CD8-positive, alpha-beta memory T cell (primary cell): ENCODE results near the gene AURKA. TPM values are rescaled to one million over a fixed set of nuclear protein-coding genes. Genes with fewer than 3 reads are reported as not detected.

Experiments used
- CTCF ChIA-PET: fragments of 350-600 bp; sonication (Branson Sonifier 250); formaldehyde crosslinking; loops from one replicate; lab custom pipeline; 2021; ENCODE audit warnings: antibody characterized with exemption; lab: Charles Lee
- POLR2A ChIA-PET: fragments of 350-600 bp; sonication (Branson Sonifier 250); formaldehyde crosslinking; loops from one replicate; lab custom pipeline; 2021; ENCODE audit warnings: antibody characterized with exemption; lab: Charles Lee
- DNase-seq, 5 donors: peaks; one replicate each; pipeline versions ENCODE4 v3.0.0 to v3.0.0-alpha.2; 2020 to 2022; ENCODE audit warnings: mixed read lengths in 1 of 5
- H3K27ac ChIP-seq: one replicate; pipeline ENCODE4 v1.7.0; 2013; ENCODE audit warnings: low read depth, mild to moderate bottlenecking, low read length, moderate library complexity
- H3K27me3 ChIP-seq: 2 replicates; pipeline ENCODE4 v1.7.0; 2013; ENCODE audit warnings: low read length, mild to moderate bottlenecking; ENCODE audit not compliant: insufficient read depth, poor library complexity, severe bottlenecking
- H3K36me3 ChIP-seq: 2 replicates; pipeline ENCODE4 v1.7.0; 2013; ENCODE audit warnings: mild to moderate bottlenecking, low read length, moderate library complexity; ENCODE audit not compliant: insufficient read depth
- H3K4me1 ChIP-seq: 2 replicates; pipeline ENCODE4 v1.7.0; 2013; ENCODE audit warnings: mild to moderate bottlenecking, low read length, moderate library complexity; ENCODE audit not compliant: insufficient read depth
- H3K4me3 ChIP-seq: 2 replicates; pipeline ENCODE4 v1.7.0; 2013; ENCODE audit warnings: mild to moderate bottlenecking, low read length
- H3K9me3 ChIP-seq: 2 replicates; pipeline ENCODE4 v1.7.0; 2013; ENCODE audit warnings: mild to moderate bottlenecking, low read length
- H3K27ac Mint-ChIP-seq, 8 donors: one replicate each; pipeline ENCODE4 v1.8.0; 2020 to 2021; ENCODE audit warnings: mixed read lengths in 8 of 8, mild to moderate bottlenecking in 6 of 8, inconsistent platforms in 3 of 8, moderate library complexity in 3 of 8
- H3K27me3 Mint-ChIP-seq, 2 donors: one replicate each; pipeline ENCODE4 v1.8.0; 2020 to 2021; ENCODE audit warnings: mixed read lengths in 2 of 2, mild to moderate bottlenecking in 1 of 2, moderate library complexity in 1 of 2
- H3K36me3 Mint-ChIP-seq, 3 donors: one replicate each; pipeline ENCODE4 v1.8.0; 2020 to 2021; ENCODE audit warnings: mixed read lengths in 3 of 3, inconsistent platforms in 1 of 3, mild to moderate bottlenecking in 1 of 3
- H3K4me1 Mint-ChIP-seq, 3 donors: one replicate each; pipeline ENCODE4 v1.8.0; 2020 to 2021; ENCODE audit warnings: mixed read lengths in 3 of 3, inconsistent platforms in 1 of 3, mild to moderate bottlenecking in 1 of 3
- H3K4me3 Mint-ChIP-seq, 7 donors: one replicate each; pipeline ENCODE4 v1.8.0; 2020 to 2021; ENCODE audit warnings: mixed read lengths in 7 of 7, mild to moderate bottlenecking in 6 of 7, moderate library complexity in 4 of 7, inconsistent platforms in 2 of 7
- H3K9me3 Mint-ChIP-seq, 5 donors: one replicate each; pipeline ENCODE4 v1.8.0; 2020 to 2022; ENCODE audit warnings: mixed read lengths in 5 of 5, mild to moderate bottlenecking in 3 of 5, moderate library complexity in 2 of 5, inconsistent platforms in 1 of 5
- polyA plus RNA-seq: library from polyadenylated mRNA; unstranded; fragments of 300-500 nt; fragmentation: Illumina TruSeq; gene quantifications from one replicate; pipeline ENCODE4 v1.2.3, GENCODE V29; 2021
- total RNA-seq, 2 experiments: library from RNA; stranded (reverse); gene quantifications; one replicate each; pipeline ENCODE4 v1.2.3, GENCODE V29; 2021

The AURKA gene
- total and polyA plus RNA-seq, 3 experiments from 2014 or later, result 1.7 to 50.8 (median 49.2) TPM

DNA sequence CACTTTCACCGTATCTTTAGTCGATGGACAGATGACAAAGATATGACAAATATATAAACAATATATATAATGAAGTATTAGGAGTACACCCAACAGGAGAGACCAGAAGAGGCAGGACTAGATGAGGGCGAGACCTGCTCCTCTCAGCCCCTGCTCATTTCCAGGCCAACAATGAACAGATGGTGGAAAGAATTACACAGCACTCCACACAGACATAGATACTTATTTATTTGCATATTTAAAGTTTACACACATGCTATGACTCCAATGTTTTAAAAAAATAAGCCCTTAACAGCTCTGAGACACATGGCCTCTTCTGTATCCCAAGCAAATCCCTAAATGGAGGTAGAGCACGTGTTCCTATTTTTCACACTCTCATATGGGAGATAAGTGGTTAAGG lies 22.8 kb downstream of the AURKA start:
- Mint-ChIP-seq H3K36me3 (peaks cover 0 to 56% (median 13%) of the 10 kb centered on the region in 3 donors), H3K4me1 (peaks cover 3 to 18% (median 10%) of the 10 kb centered on the region in 3 donors), H3K9me3 (no peaks in the 10 kb centered on the region), H3K27ac (peak overlapping the region in 1 of 8 donors; percentile 23), H3K4me3 (no peak overlapping the region), H3K27me3 (no peaks in the 10 kb centered on the region)
- Histone ChIP-seq H3K27me3 (no peaks in the 10 kb centered on the region), H3K4me3 (no peak overlapping the region), H3K4me1 (no peaks in the 10 kb centered on the region), H3K9me3 (no peaks in the 10 kb centered on the region), H3K36me3 (no peaks in the 10 kb centered on the region), H3K27ac (no peak overlapping the region)
- POLR2A ChIA-PET, result no interaction called here
- CTCF ChIA-PET, result no interaction called here
- DNase-seq, result no peak

DNA sequence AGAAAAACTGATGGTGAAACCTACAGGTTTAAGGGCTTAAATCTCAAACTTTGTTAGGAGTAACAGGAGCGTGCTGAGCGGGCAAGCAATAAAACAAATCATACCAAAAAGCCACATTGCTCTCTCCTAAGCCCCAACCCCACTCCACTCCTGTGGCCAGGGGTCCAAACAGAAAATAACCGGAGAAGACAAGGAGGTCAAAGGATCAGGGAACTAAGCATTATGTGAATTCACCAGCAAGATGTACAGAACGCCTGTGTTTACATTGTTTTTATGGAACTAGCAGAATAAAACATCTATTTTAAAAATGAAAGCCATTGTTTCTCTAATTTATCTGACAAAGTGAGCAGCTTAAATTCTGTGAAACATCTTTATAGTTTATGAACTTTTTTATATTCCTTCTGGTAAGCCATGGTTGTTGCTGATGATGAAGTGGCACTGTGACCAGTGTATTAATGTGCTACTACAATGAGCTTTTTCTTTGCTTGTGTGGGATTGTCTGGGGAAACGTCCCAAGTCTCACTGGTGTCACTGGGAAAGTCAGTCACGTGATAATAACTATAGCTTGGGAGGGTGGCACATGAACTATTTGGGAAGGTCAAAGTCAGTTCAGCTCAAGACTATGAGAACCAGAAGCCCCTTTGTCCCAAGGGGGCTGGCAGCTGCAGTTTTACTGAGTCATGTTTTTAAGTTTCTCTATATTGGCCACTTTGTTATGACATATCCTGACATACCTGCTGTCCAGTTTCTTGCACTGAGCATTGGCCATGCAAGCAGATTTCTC lies 23.5 kb downstream of the AURKA start:
- Histone ChIP-seq H3K36me3 (no peaks in the 10 kb centered on the region), H3K9me3 (no peaks in the 10 kb centered on the region), H3K4me3 (no peak overlapping the region), H3K27ac (no peak overlapping the region), H3K27me3 (no peaks in the 10 kb centered on the region), H3K4me1 (no peaks in the 10 kb centered on the region)
- ChIA-PET POLR2A (no interaction called here), CTCF (no interaction called here)
- Mint-ChIP-seq H3K4me1 (peaks cover 3 to 11% (median 7%) of the 10 kb centered on the region in 3 donors), H3K4me3 (no peak overlapping the region), H3K9me3 (no peaks in the 10 kb centered on the region), H3K36me3 (peaks cover 0 to 59% (median 13%) of the 10 kb centered on the region in 3 donors), H3K27ac (peak overlapping the region in 2 of 8 donors; percentile 12 to 21), H3K27me3 (no peaks in the 10 kb centered on the region)
- no peak for DNase-seq

DNA sequence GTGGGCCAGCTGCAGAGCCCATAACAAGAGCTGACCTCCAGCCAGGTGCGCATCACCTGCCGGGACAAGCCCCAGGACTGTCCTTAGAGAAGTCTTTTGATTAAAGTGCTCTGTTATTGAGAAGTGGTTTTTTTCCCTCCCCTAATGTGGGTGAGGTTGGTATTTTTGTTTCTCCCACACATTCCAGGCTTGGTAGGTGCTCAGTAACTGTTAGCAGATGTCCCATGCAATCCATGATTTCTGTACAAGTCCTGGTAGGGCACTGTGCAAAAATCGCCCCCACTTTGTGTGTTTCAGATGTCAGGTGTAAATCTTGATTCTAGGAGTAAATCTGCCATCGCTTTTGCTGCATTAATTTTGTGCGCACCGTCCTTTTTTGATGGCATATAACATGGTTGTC lies 28.5 kb downstream of the AURKA start:
- H3K27ac ChIP-seq, result peak overlapping the region; percentile 51
- Mint-ChIP-seq H3K27ac (no peak overlapping the region), H3K4me3 (no peak overlapping the region), H3K4me1 (peaks cover 12 to 22% (median 18%) of the 10 kb centered on the region in 3 donors), H3K9me3 (no peaks in the 10 kb centered on the region), H3K36me3 (peaks cover 0 to 50% (median 16%) of the 10 kb centered on the region in 3 donors), H3K27me3 (no peaks in the 10 kb centered on the region)
- DNase-seq, result no peak
- H3K9me3 ChIP-seq, result no peaks in the 10 kb centered on the region
- ChIA-PET CTCF (no interaction called here), POLR2A (no interaction called here)
- no peaks in the 10 kb centered on the region for H3K27me3 ChIP-seq
- H3K4me1 ChIP-seq, result peaks cover 14% of the 10 kb centered on the region
- no peak overlapping the region for H3K4me3 ChIP-seq
- no peaks in the 10 kb centered on the region for H3K36me3 ChIP-seq

DNA sequence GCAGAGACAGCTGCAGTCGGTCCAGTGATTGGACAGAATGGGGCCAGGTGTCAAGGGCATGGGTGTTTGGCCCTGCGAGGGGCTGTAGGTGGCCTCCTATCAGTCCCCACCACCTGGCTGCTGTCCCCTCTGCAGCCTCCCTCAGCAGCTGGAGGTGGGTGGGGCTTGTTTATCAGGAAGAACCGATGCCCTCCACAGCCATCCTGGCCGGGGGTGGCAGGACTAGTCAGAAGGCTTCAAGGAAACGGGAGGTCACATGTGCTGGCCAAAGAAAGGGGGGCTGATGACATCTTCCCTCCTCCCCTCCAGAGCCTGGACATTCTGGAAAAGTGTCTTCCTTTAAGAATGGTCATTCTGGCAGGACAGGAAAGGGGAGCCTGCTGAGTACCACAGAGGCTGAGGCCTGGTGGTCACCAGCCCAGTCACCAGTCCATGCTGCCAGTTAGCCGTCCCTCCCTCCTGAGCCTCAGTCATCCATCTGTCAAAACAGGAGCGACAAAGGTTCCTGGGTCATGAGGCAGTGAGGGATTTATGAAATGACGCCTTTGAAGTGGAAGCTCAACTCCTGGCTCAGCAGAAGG lies 29.1 kb downstream of the AURKA start:
- Mint-ChIP-seq H3K9me3 (no peaks in the 10 kb centered on the region), H3K27ac (no peak overlapping the region), H3K36me3 (peaks cover 0 to 47% (median 16%) of the 10 kb centered on the region in 3 donors), H3K4me1 (peaks cover 18 to 27% (median 23%) of the 10 kb centered on the region in 3 donors), H3K4me3 (no peak overlapping the region), H3K27me3 (no peaks in the 10 kb centered on the region)
- no peaks in the 10 kb centered on the region for H3K27me3 ChIP-seq
- POLR2A ChIA-PET, result no interaction called here
- H3K36me3 ChIP-seq, result no peaks in the 10 kb centered on the region
- no peak overlapping the region for H3K4me3 ChIP-seq
- H3K4me1 ChIP-seq, result peaks cover 14% of the 10 kb centered on the region
- H3K9me3 ChIP-seq, result no peaks in the 10 kb centered on the region
- CTCF ChIA-PET, result no interaction called here
- H3K27ac ChIP-seq, result peak overlapping the region; percentile 51
- DNase-seq, result no peak

DNA sequence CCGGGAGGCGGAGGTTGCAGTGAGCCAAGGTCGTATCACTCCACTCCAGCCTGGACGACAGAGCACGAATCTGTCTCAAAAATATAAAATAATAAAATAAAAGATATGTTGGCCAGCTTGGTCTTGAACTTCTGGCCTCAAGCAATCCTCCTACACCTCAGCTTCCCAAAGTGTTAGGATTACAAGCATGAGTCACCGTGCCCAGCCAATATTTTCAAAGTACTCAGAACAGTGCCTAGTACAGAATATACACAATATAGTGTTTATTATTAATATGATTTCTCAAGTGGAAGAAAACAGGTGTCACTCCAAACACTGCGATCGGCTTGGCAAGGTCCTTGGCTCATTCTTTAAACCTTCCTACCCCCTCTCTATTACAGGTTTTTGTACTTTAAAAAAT lies 30.1 kb downstream of the AURKA start:
- H3K4me3 Mint-ChIP-seq, result peak overlapping the region in 1 of 7 donors; percentile 54
- no peak for DNase-seq
- Histone ChIP-seq H3K9me3 (no peaks in the 10 kb centered on the region), H3K36me3 (no peaks in the 10 kb centered on the region), H3K4me3 (no peak overlapping the region), H3K27ac (peak overlapping the region; percentile 48), H3K27me3 (no peaks in the 10 kb centered on the region), H3K4me1 (peaks cover 14% of the 10 kb centered on the region)
- H3K4me1 Mint-ChIP-seq, result peaks cover 18 to 30% (median 23%) of the 10 kb centered on the region in 3 donors
- CTCF ChIA-PET, result no interaction called here
- POLR2A ChIA-PET, result no interaction called here
- H3K27me3 Mint-ChIP-seq, result no peaks in the 10 kb centered on the region
- H3K36me3 Mint-ChIP-seq, result peaks cover 0 to 36% (median 11%) of the 10 kb centered on the region in 3 donors
- H3K9me3 Mint-ChIP-seq, result no peaks in the 10 kb centered on the region
- H3K27ac Mint-ChIP-seq, result no peak overlapping the region

DNA sequence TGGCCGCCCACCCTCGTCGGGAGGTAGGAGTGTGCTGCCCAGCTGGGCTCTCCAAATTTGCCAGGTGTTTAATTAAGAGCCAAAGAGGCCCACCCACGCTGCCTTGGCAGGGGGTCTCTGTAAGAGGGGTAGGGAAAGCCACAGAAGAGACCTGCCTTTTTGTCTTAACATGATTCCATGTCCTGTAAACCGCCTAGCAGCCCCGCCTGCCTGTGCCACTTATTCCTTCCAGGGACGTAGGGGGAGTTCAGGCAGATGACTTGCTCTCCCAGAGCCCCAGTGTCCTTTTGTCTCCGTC lies 31.2 kb downstream of the AURKA start:
- peak overlapping the region in 6 of 7 donors; percentile 20 to 89 (median 82) for H3K4me3 Mint-ChIP-seq

DNA sequence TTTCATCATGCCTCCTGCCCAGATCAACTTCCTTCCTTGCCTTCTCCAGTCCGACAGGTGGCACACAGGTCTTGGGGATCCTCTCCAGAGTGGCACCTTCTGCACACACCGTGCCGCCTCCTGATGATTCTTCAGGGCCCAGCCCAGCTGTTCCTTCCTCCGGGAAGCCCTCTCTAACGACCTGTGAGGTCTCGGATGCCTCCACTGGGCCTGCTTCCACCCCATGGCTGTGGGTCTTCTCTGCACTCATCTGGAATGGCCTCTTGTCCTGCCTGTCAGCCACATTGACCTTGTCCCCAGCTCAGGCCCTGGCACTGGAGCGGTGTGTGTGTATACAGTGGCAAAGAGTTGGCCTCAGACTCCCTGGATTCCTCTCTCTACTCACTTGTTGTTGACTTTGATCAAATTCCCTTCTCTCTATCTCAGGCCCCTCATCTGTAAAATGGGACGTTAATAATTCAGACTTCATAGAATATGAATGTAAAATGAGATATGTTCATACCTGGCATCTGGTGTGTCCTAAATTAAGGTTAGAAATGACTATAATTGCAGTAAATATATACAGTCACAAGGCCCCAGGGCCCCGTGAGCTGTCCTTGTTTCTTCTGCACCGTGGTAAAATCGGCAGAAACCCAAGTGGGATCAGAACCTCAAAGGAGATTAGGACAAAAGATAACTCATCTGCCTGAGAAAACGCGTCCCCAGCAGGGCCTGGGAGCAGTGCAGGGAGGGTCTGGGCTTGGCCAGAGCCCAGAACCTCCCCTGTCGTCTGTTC lies 31.7 kb downstream of the AURKA start:
- no peak for DNase-seq
- H3K36me3 Mint-ChIP-seq, result peaks cover 0 to 21% (median 3%) of the 10 kb centered on the region in 3 donors
- Histone ChIP-seq H3K27ac (peak overlapping the region; percentile 72), H3K4me3 (peak overlapping the region; percentile 77), H3K9me3 (no peaks in the 10 kb centered on the region), H3K36me3 (no peaks in the 10 kb centered on the region), H3K27me3 (no peaks in the 10 kb centered on the region), H3K4me1 (peaks cover 14% of the 10 kb centered on the region)
- peak overlapping the region; percentile 75 to 91 (median 87) for H3K4me3 Mint-ChIP-seq
- no peaks in the 10 kb centered on the region for H3K9me3 Mint-ChIP-seq
- no peaks in the 10 kb centered on the region for H3K27me3 Mint-ChIP-seq
- H3K27ac Mint-ChIP-seq, result peak overlapping the region in 4 of 8 donors; percentile 37 to 86 (median 53)
- ChIA-PET POLR2A (interaction anchor here (2.8 kb wide), 1 partner anchor 32 kb away, joined by 14 read pairs; the partner anchor contains the start of genes AURKA and CSTF1), CTCF (interaction anchor here (1.3 to 1.4 kb wide), 2 partner anchors 12 to 32 kb away, joined by 3 to 6 read pairs; partner anchors contain the start of genes AURKA and CSTF1)
- peaks cover 18 to 30% (median 23%) of the 10 kb centered on the region in 3 donors for H3K4me1 Mint-ChIP-seq

More for the DNA sequence above, 31.2 kb downstream of the AURKA start:
- peaks cover 0 to 26% (median 3%) of the 10 kb centered on the region in 3 donors for H3K36me3 Mint-ChIP-seq
- Histone ChIP-seq H3K27me3 (no peaks in the 10 kb centered on the region), H3K9me3 (no peaks in the 10 kb centered on the region), H3K4me3 (no peak overlapping the region), H3K4me1 (peaks cover 14% of the 10 kb centered on the region), H3K27ac (peak overlapping the region; percentile 72), H3K36me3 (no peaks in the 10 kb centered on the region)
- ChIA-PET POLR2A (interaction anchor here (2.8 kb wide), 1 partner anchor 31 kb away, joined by 14 read pairs; the partner anchor contains the start of genes AURKA and CSTF1), CTCF (interaction anchor here (1.4 kb wide), 1 partner anchor 31 kb away, joined by 3 read pairs; the partner anchor contains the start of genes AURKA and CSTF1)
- no peak for DNase-seq
- H3K9me3 Mint-ChIP-seq, result no peaks in the 10 kb centered on the region
- no peaks in the 10 kb centered on the region for H3K27me3 Mint-ChIP-seq
- H3K4me1 Mint-ChIP-seq, result peaks cover 18 to 30% (median 23%) of the 10 kb centered on the region in 3 donors
- peak overlapping the region in 2 of 8 donors; percentile 12 to 51 for H3K27ac Mint-ChIP-seq
